Hepatic stellate cell (primary cell): ENCODE data around the gene ORAI2.
A peak's percentile ranks its signal among the peaks of the same experiment; 100 is the strongest.
"Not testable (repeated sequence)": the region's sequence is repeated elsewhere in the genome, so short reads cannot be mapped to it uniquely, and the experiment has no call there.

Source experiments
- DNase-seq: peaks from one replicate; pipeline ENCODE4 v3.0.0; 2011; ENCODE audit warnings: low spot score

Gene ORAI2

DNA sequence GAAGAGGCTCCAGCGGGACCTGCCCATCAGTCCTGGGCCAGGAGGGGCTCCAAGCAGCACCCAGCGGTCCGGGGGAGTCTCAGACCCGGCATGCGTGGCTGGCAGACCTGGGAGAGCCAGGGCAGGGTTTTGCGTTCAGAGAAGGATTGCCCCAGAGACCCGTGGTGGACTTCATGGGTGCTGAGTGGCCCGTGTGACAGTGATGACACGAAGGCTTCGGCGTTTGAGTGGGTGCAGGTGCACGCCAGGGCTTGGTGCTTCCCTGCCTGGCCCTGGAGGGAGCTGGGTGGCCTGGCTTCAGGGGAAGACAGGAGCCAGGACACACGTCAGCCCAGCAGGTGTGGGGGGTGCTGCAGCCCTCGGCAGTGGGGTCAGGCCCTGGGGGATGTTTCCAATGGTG, 13.9 kb downstream of the ORAI2 start:
- DNase-seq = no peak

GRCh38 chr7:102449136-102449535, 15.8 kb downstream of the ORAI2 start:
- no peak for DNase-seq

DNA sequence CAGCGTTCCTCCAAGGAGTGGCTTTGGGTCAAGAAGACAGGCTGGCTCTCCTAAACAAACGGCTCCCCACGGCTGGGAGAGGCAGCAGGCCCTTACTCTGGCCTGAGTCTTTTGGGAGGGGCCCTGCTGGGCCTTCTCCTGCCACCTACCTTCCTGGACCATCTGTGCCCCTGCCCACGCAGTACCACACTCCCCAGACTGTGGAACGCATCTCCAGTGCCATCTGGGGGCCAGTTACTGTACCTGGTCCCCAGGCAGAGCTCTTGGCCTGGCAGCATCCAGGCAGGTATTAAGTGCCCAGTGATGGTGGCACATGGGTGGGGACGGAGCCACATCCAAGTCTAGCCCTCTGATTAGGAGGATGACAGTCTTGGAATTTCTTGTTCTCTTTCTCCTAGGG, 16.9 kb downstream of the ORAI2 start:
- DNase-seq = no peak

- DNase-seq = no peak
Measured at GRCh38 chr7:102451371-102452054, 18.1 kb downstream of the ORAI2 start.

DNA sequence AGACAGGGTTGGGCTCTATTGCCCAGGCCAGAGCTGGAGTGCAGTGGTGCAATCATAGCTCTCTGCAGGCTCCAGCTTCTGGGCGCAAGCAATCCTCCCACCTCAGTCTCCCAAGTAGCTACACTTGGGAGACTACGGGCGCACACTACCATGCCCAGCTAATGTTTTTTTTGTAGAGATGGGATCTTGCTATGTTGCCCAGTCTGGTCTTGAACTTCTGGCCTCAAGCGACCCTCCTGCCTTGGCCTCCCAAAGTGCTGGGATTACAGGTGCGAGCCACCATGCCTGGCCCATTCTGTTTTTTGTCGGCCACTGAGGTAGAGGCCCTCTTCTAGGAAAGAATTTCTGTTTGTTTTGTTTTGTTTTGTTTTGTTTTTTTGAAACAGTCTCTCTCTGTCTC, 19.1 kb downstream of the ORAI2 start:
- DNase-seq = no peak

GRCh38 chr7:102453319-102453718, 19.9 kb downstream of the ORAI2 start:
- DNase-seq = no peak

GRCh38 chr7:102454468-102454867, 21.1 kb downstream of the ORAI2 start:
- DNase-seq = no peak

DNA sequence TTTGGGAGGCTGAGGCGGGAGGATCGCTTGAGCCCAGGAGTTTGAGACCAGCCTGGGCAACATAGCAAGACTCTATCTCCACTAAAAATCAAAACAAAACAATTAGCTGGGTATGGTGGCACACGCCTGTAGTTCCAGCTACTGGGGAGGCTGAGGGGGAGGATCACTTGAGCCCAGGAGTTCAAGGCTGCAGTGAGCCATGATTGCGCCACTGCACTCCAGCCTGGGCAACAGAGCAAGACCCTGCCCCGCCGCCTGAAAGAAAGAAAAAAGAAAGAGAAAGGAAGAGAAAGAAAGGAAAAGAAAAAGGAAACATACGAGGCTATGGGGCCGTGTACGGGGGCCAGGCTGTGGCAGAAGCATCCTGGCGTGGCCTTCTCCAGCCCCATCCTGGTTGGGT, 21.6 kb downstream of the ORAI2 start:
- DNase-seq = not testable (repeated sequence)

DNA sequence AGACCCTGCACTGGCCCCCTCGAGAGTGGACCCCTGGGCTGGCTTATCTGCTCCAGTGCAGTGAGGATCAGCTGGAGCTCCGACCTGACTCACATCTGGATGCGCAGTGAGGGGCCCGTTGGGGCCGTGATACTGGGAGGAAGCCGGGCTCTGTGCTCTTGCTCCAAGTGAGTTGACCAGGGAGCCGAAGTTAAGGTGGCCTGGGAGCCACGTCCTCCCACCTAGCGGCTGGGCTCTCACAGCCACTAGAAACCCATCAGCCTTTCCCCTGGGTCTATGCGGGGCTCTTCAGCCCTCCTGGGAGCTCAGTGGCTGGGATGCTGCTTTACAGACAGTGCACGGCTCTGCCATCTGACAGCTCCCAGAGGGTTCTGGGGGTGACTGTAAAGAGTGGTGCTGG, 22.2 kb downstream of the ORAI2 start:
- no peak for DNase-seq

- DNase-seq = no peak
Measured at GRCh38 chr7:102456327-102456726, 23.0 kb downstream of the ORAI2 start.

- DNase-seq = no peak
Measured at GRCh38 chr7:102457352-102457924, 24.1 kb downstream of the ORAI2 start.

DNA sequence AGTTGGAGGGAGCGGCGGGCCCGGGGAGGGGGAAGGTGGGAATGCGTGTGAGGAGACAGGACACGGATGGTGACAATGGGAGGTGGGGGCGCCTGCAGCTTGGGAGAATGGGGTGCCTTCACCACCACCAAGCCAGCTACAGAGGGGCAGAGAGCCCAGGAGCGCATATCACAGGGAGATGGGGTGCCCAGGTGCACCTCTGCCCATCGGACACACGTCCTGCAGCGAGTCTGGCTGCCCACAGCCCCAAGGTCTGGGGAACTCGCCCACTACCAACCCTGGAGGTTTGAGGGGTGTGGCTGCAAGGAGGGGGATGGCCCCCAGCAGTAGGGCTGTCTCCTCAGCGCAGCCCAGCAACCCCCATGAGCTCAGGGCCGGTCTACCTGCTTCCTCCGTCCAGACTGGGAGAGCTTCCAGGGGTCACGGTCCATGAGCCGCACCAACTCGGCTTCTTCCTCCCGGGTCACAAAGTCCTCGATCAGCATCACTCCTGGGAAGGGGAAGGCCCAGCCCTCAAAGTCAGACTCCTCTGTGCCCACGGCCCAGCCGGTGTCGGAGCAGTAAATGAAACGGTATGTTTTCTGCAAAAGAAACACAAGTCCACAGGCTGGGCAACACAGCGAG, 26.0 kb downstream of the ORAI2 start:
- no peak for DNase-seq

GRCh38 chr7:102460467-102460866, 27.1 kb downstream of the ORAI2 start:
- no peak for DNase-seq

- DNase-seq = peak; percentile 51
Measured at GRCh38 chr7:102463841-102464576, 30.6 kb downstream of the ORAI2 start.

GRCh38 chr7:102464577-102465280, 31.4 kb downstream of the ORAI2 start, which contains the start of the genes ALKBH4 and LRWD1:
Gene ALKBH4, minus strand, starts transcription at chr7:102464863. Its CDS starts 27 bp downstream, at chr7:102464836.
Gene LRWD1, plus strand, starts transcription at chr7:102464984. Its CDS starts 97 bp downstream, at chr7:102465081.
- peak; percentile 98 for DNase-seq

GRCh38 chr7:102466097-102466496, 32.7 kb downstream of the ORAI2 start:
- no peak for DNase-seq

DNA sequence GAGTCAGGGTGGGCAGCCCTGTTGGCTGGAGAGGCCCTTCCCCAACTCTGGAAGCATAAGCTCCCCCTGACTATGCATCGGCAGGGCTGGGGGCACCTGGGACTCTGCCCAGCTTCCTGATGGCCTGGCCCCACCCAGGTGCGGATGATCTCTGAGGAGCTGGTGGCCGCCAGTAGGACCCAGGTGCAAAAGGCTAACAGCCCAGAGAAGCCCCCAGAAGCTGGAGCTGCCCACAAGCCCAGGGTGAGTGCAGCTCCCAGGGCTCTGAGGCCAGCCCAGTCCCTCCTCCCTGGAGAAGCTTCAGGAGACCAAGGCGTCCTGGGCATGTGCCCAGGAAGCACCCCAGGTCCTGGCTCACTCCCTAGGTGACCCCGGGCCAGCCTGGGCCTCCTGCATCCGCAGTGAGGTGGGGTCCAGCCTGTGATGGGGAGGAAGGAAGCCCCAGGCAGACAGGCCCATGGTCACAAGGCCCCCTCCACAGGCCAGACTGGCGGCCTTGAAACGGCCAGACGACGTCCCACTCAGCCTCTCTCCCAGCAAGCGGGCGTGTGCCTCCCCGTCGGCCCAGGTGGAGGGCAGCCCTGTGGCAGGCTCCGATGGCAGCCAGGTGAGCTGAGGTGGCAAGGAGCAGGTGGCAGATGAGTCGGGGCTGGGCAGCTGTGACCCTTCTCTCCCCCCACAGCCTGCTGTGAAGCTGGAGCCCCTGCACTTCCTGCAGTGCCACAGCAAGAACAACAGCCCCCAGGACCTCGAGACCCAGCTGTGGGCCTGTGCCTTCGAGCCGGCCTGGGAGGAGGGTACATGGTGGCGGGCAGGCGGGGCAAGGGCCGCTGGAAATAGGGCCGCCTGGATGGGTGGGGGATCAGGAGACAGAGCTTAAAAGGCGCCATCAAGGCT, 34.5 kb downstream of the ORAI2 start:
- no peak for DNase-seq

DNA sequence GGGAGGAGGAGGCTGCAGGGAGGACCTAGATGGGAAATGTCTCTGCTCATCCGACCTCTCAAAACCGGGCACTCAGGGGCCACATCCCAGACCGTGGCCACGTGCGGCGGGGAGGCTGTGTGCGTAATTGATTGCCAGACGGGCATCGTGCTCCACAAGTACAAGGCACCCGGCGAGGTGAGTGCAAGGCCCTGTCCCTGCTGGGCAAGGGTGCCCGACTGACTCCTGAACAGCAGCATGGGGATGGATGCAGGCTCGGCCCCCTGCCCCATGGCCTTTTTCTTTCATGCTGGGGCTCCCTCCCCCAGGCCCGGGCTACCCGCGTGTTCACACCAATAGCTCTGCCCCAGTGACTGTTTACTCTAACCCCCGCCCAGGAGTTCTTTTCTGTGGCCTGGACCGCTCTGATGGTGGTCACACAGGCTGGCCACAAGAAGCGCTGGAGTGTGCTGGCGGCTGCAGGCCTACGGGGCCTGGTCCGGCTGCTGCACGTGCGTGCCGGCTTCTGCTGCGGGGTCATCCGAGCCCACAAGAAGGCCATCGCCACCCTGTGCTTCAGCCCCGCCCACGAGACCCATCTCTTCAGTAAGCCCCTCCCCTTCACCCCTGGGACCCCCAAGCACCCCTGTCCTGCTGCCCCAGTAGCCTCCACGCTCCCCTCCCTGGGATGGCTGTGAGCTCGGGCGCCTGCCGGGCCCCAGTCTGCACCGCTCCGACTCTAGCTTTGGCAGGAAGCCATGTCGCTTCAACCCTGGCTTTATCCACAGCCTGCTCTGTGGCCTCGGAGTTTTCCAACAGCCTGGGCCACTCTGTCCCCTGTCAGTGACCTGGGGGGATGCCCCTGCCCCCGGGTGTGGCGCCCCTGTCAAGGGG, 35.3 kb downstream of the ORAI2 start:
- DNase-seq = no peak

- DNase-seq = no peak
Measured at GRCh38 chr7:102469351-102469971, 36.1 kb downstream of the ORAI2 start.
